ENCODE measurements around the gene SCGB3A2. TPM values are rescaled to one million over a fixed set of nuclear protein-coding genes. Genes with fewer than 3 reads are reported as not detected.

SCGB3A2 gene
- total and polyA plus RNA-seq, 2 of the 8 experiments (the other 6 are each of a cell fraction or from before 2014, with no cell fraction given), result 47.1 to 63.6 TPM

- H2AFZ ChIP-seq (ENCODE audit: low read length), result no peak overlapping the region
- 90% methylated on average over 3 of the region's 3 CpGs; no CpG with 5 or more reads in 1 of the 2 experiments for WGBS, 2 experiments (ENCODE audit: extremely low coverage in 1 of 2, insufficient coverage in 1 of 2, insufficient read length in 1 of 2, insufficient replicate concordance in 2 of 2, low coverage in 1 of 2, low lambda C conversion rate in 2 of 2, missing lambda C conversion rate in 1 of 2)
- H3K9me3 ChIP-seq (ENCODE audit: insufficient read depth in 2 of 2, low read depth in 1 of 2, low read length in 1 of 2), result no peaks in the 10 kb centered on the region
- H3K23ac ChIP-seq (ENCODE audit: insufficient read length), result no peak overlapping the region
- H3K79me1 ChIP-seq (ENCODE audit: low read depth, low read length), result no peaks in the 10 kb centered on the region
- no peak overlapping the region for H4K8ac ChIP-seq (ENCODE audit: extremely low read depth, insufficient read depth, low read length)
- no peak overlapping the region for H3K27ac ChIP-seq (ENCODE audit: low read depth, low read length)
- no peaks in the 10 kb centered on the region for H4K20me1 ChIP-seq (replicated peaks in 1 of 2; ENCODE audit: control insufficient read depth in 1 of 2, insufficient read depth in 2 of 2, low read length in 2 of 2)
- no peaks in the 10 kb centered on the region for H3K36me3 ChIP-seq (ENCODE audit: control insufficient read depth in 2 of 4, insufficient read depth in 4 of 4, low read length in 3 of 4)
- H3K56ac ChIP-seq (replicated peaks; ENCODE audit: insufficient read length, low read depth, low read length), result no peak overlapping the region
- TF ChIP-seq CREB1 (IDR thresholded peaks at IDR 0.05) (no peak), TAF7 (optimal IDR thresholded peaks at IDR 0.05; ENCODE audit: borderline replicate concordance, low read depth, low read length) (peak; percentile 54)
- H3K23me2 ChIP-seq (ENCODE audit: low read depth, low read length), result no peaks in the 10 kb centered on the region
- H3K18ac ChIP-seq (ENCODE audit: extremely low read depth, low read length), result no peak overlapping the region
- no peak for FAIRE-seq
- H3K9ac ChIP-seq (replicated peaks in 1 of 4; ENCODE audit: extremely low read depth in 1 of 4, low read depth in 3 of 4, low read length in 3 of 4), result no peak overlapping the region
- no peak overlapping the region for H2AK5ac ChIP-seq (ENCODE audit: low read depth, low read length)
- no peak overlapping the region for H4K91ac ChIP-seq (replicated peaks; ENCODE audit: insufficient read length, low read length)
- no peak overlapping the region for H3K4me3 ChIP-seq (ENCODE audit: extremely low read depth in 1 of 4, insufficient read depth in 2 of 4, low read depth in 3 of 4, low read length in 4 of 4)
- H3K4ac ChIP-seq (replicated peaks; ENCODE audit: insufficient read length, low read depth, low read length), result no peak overlapping the region
- H3K4me2 ChIP-seq (ENCODE audit: insufficient read depth in 1 of 2, low read depth in 2 of 2, low read length in 2 of 2), result no peak overlapping the region
- H4K5ac ChIP-seq (ENCODE audit: insufficient read length, low read depth, low read length), result no peak overlapping the region
- peaks cover 0 to 1% (median 0%) of the 10 kb centered on the region in 4 experiments; a peak in 1 of 7 replicates for H3K27me3 ChIP-seq (replicated peaks in 1 of 4; ENCODE audit: control insufficient read depth in 3 of 4, extremely low read depth in 1 of 4, insufficient read depth in 3 of 4, low read length in 3 of 4)
- ChIA-PET POLR2A (ENCODE audit: partially characterized antibody) (interaction anchor here (1.3 to 1.5 kb wide), 3 partner anchors 25 to 44 kb away, joined by 3 to 4 read pairs (median 4); no protein-coding TSS in a partner anchor), CTCF (ENCODE audit: partially characterized antibody) (interaction anchor here (1.3 to 2.4 kb wide), 2 partner anchors 11 to 12 kb away, joined by 3 to 7 read pairs; no protein-coding TSS in a partner anchor)
- no peak overlapping the region for H2BK20ac ChIP-seq (ENCODE audit: low read length)
- no peak overlapping the region for H2BK5ac ChIP-seq (ENCODE audit: low read depth, low read length)
- no peak overlapping the region for H2BK15ac ChIP-seq (ENCODE audit: low read length)
- H3K14ac ChIP-seq (ENCODE audit: insufficient read length), result no peak overlapping the region
- no peaks in the 10 kb centered on the region for H3K79me2 ChIP-seq (ENCODE audit: control insufficient read depth in 1 of 2, insufficient read depth in 2 of 2, low read length in 2 of 2)
- peaks cover 0 to 4% (median 0%) of the 10 kb centered on the region in 4 experiments; a peak in 1 of 7 replicates for H3K4me1 ChIP-seq (replicated peaks in 1 of 4; ENCODE audit: control insufficient read depth in 3 of 4, insufficient read depth in 4 of 4, low read length in 3 of 4)
- no peak overlapping the region for H2BK120ac ChIP-seq (replicated peaks; ENCODE audit: low read depth, low read length)
- no peak for DNase-seq (ENCODE audit: low read depth in 1 of 2, low spot score in 2 of 2)
- no peak overlapping the region for H2BK12ac ChIP-seq (ENCODE audit: low read depth, low read length)
Observed at GRCh38 chr5:147898875-147899401, 20.4 kb downstream of the SCGB3A2 start.
